HepG2 (cell line): ENCODE measurements around the gene APOC3. TPM values are rescaled to one million over a fixed set of nuclear protein-coding genes. Genes with fewer than 3 reads are reported as not detected.

Experiments used
- HOXA3 ChIP-seq: sonication (generic); formaldehyde crosslinking; IDR thresholded peaks from 2 replicates; pipeline ENCODE4 v1.5.0; 2020; ENCODE audit warnings: missing genetic modification reagents
- MIER3 ChIP-seq: IDR thresholded peaks from 2 replicates; pipeline ENCODE4 v1.6.1; 2016; ENCODE audit warnings: missing compliant biosample characterization, borderline replicate concordance
- MTA1 ChIP-seq: sonication (generic); formaldehyde crosslinking; IDR thresholded peaks from 2 replicates; pipeline ENCODE4 v1.4.0; 2020; ENCODE audit warnings: missing genetic modification reagents, mild to moderate bottlenecking, borderline replicate concordance
- MXI1 ChIP-seq: IDR thresholded peaks from 3 replicates; pipeline ENCODE4 v1.6.1; 2012; ENCODE audit warnings: low read depth, low read length, inconsistent platforms, borderline replicate concordance
- PHF20 ChIP-seq: sonication (generic); formaldehyde crosslinking; IDR thresholded peaks from 2 replicates; pipeline ENCODE4 v1.5.0; 2020; ENCODE audit warnings: mild to moderate bottlenecking, missing genetic modification reagents
- POLR2A ChIP-seq, 2 experiments: IDR thresholded peaks; 2 replicates each; pipeline ENCODE4 v1.6.1; 2011; ENCODE audit warnings: low read depth in 2 of 2, low read length in 2 of 2, mild to moderate bottlenecking in 1 of 2, moderate library complexity in 1 of 2; ENCODE audit not compliant: insufficient read depth in 1 of 2
- POLR2AphosphoS5 ChIP-seq: IDR thresholded peaks from 2 replicates; pipeline ENCODE4 v1.6.1; 2012; ENCODE audit warnings: low read depth, low read length
- RBM22 ChIP-seq: fragments of 200-400 bp; formaldehyde crosslinking; optimal IDR thresholded peaks from 2 replicates; pipeline ENCODE3; 2017; ENCODE audit warnings: mild to moderate bottlenecking, low read length, moderate library complexity
- SAFB2 ChIP-seq: sonication (generic); formaldehyde crosslinking; IDR thresholded peaks from 2 replicates; pipeline ENCODE4 v1.5.1; 2020; ENCODE audit warnings: missing genetic modification reagents, low read depth, mild to moderate bottlenecking, borderline replicate concordance
- SP2 ChIP-seq: sonication (generic); formaldehyde crosslinking; IDR thresholded peaks from 2 replicates; pipeline ENCODE4 v1.5.1; 2020; ENCODE audit warnings: mild to moderate bottlenecking, missing genetic modification reagents
- ZNF180 ChIP-seq: sonication (generic); formaldehyde crosslinking; IDR thresholded peaks from 2 replicates; pipeline ENCODE4 v1.4.0; 2020; ENCODE audit warnings: low read depth, missing genetic modification reagents, borderline replicate concordance
- ZNF256 ChIP-seq: sonication (generic); formaldehyde crosslinking; conservative IDR thresholded peaks from 2 replicates; pipeline ENCODE4 v1.4.0; 2020; ENCODE audit warnings: missing genetic modification reagents
- ZNF382 ChIP-seq: sonication (generic); formaldehyde crosslinking; IDR thresholded peaks from 2 replicates; pipeline ENCODE4 v1.5.0; 2020; ENCODE audit warnings: missing genetic modification reagents, mild to moderate bottlenecking, borderline replicate concordance
- ZSCAN29 ChIP-seq: sonication (generic); formaldehyde crosslinking; conservative IDR thresholded peaks from 2 replicates; pipeline ENCODE4 v1.4.0; 2020; ENCODE audit warnings: mild to moderate bottlenecking, missing genetic modification reagents
- polyA plus RNA-seq, 8 experiments: library from polyadenylated mRNA; depleted of rRNA in 3 of 8; stranded (reverse) in 7 of 8; unstranded in 1 of 8; fragments of >200 nt; fragmentation: Illumina TruSeq in 4 of 8; extraction: Trizol in 4 of 8; gene quantifications; 2 replicates each; pipeline versions ENCODE4 v1.2.1 to v1.2.3, GENCODE V29; 2011 to 2016; ENCODE audit warnings: low read depth in 4 of 8, missing spikeins in 1 of 8, mixed read lengths in 1 of 8; ENCODE audit not compliant: insufficient read depth in 1 of 8
- total RNA-seq, 5 experiments: library from RNA; depleted of rRNA; stranded (reverse); fragments of >200 nt; fragmentation: Illumina TruSeq; extraction: Trizol; gene quantifications; 2 replicates each; pipeline ENCODE4 v1.2.3, GENCODE V29; 2016; ENCODE audit warnings: low read depth in 1 of 5
- TF ChIP-seq, protein P1 (sequence below): sonication (generic); formaldehyde crosslinking; IDR thresholded peaks from 2 replicates; pipeline ENCODE4 v1.8.0; 2022; ENCODE audit warnings: missing genetic modification reagents, low read depth, mild to moderate bottlenecking, borderline replicate concordance
- TF ChIP-seq, protein P2 (sequence below): sonication (generic); formaldehyde crosslinking; IDR thresholded peaks from 2 replicates; pipeline ENCODE4 v1.9.0; 2021; ENCODE audit warnings: missing genetic modification reagents, borderline replicate concordance

The APOC3 gene
- total and polyA plus RNA-seq, 2 of the 13 experiments (the other 11 are each of a cell fraction or from before 2014, with no cell fraction given), result 314 to 687 TPM

- TF ChIP-seq ZNF256 (CRISPR knock-in tag) (no peak), POLR2A (IDR thresholded peaks at IDR 0.05; ENCODE audit: insufficient read depth in 1 of 2, low read depth in 2 of 2, low read length in 2 of 2) (peak in 1 of 2 experiments; percentile 28; a peak in 1 of 4 replicates), RBM22 (peak; percentile 71), ZNF382 (CRISPR knock-in tag) (no peak), MTA1 (CRISPR knock-in tag) (no peak), POLR2AphosphoS5 (peak; percentile 9; the same call in 1 of the 2 replicates), MIER3 (CRISPR knock-in tag) (0 out of 2 replicates have a peak, but pooled peaks have one; percentile 2), ZSCAN29 (no peak), ZNF180 (CRISPR knock-in tag) (no peak), HOXA3 (peak; percentile 8; the same call in 1 of the 2 replicates), SP2 (CRISPR knock-in tag) (0 out of 2 replicates have a peak, but pooled peaks have one; percentile 16), MXI1 (no peak), PHF20 (CRISPR knock-in tag) (0 out of 2 replicates have a peak, but pooled peaks have one; percentile 5), SAFB2 (CRISPR knock-in tag) (no peak)
- TF ChIP-seq, protein P1, sequence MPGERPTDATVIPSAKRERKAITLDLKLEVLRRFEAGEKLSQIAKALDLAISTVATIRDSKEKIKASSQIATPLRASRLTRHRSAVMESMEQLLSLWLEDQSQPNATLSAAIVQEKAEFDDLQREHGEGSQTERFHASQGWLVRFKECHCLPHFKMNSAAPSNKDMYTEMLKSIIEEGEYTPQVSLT (CRISPR knock-in tag), result no peak
- TF ChIP-seq, protein P2, sequence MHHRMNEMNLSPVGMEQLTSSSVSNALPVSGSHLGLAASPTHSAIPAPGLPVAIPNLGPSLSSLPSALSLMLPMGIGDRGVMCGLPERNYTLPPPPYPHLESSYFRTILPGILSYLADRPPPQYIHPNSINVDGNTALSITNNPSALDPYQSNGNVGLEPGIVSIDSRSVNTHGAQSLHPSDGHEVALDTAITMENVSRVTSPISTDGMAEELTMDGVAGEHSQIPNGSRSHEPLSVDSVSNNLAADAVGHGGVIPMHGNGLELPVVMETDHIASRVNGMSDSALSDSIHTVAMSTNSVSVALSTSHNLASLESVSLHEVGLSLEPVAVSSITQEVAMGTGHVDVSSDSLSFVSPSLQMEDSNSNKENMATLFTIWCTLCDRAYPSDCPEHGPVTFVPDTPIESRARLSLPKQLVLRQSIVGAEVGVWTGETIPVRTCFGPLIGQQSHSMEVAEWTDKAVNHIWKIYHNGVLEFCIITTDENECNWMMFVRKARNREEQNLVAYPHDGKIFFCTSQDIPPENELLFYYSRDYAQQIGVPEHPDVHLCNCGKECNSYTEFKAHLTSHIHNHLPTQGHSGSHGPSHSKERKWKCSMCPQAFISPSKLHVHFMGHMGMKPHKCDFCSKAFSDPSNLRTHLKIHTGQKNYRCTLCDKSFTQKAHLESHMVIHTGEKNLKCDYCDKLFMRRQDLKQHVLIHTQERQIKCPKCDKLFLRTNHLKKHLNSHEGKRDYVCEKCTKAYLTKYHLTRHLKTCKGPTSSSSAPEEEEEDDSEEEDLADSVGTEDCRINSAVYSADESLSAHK, result no peak
Observed at GRCh38 chr11:116836632-116836991, 6.9 kb downstream of the APOC3 start (continued).
